CD4-positive, alpha-beta memory T cell (primary cell): ENCODE results near the gene ANKRD1. TPM values are rescaled to one million over a fixed set of nuclear protein-coding genes. Genes with fewer than 3 reads are reported as not detected.

Source experiments
- CTCF ChIA-PET: fragments of 350-600 bp; sonication (Branson Sonifier 250); formaldehyde crosslinking; loops from one replicate; lab custom pipeline; 2021; ENCODE audit warnings: inconsistent platforms; ENCODE audit not compliant: partially characterized antibody; lab: Charles Lee
- POLR2A ChIA-PET: fragments of 350-600 bp; sonication (Branson Sonifier 250); formaldehyde crosslinking; loops from one replicate; lab custom pipeline; 2021; ENCODE audit not compliant: partially characterized antibody; lab: Charles Lee
- DNase-seq, 5 donors: peaks; one replicate each; pipeline versions ENCODE4 v3.0.0 to v3.0.0-alpha.2; 2020 to 2022; ENCODE audit warnings: mixed read lengths in 1 of 5
- H3K27ac ChIP-seq: one replicate; pipeline ENCODE4 v1.7.0; 2013; ENCODE audit warnings: low read depth, low read length
- H3K27me3 ChIP-seq: 2 replicates; pipeline ENCODE4 v1.7.0; 2013; ENCODE audit warnings: mild to moderate bottlenecking, low read length, moderate library complexity; ENCODE audit not compliant: insufficient read depth
- H3K36me3 ChIP-seq: 2 replicates; pipeline ENCODE4 v1.7.0; 2013; ENCODE audit warnings: mild to moderate bottlenecking, low read length, moderate library complexity; ENCODE audit not compliant: insufficient read depth
- H3K4me1 ChIP-seq: 2 replicates; pipeline ENCODE4 v1.7.0; 2013; ENCODE audit warnings: mild to moderate bottlenecking, low read length, moderate library complexity; ENCODE audit not compliant: insufficient read depth
- H3K4me3 ChIP-seq, 2 donors: one replicate each; pipeline ENCODE4 v1.7.0; 2013; ENCODE audit warnings: low read length in 2 of 2, mild to moderate bottlenecking in 1 of 2
- H3K9me3 ChIP-seq, 2 donors: one replicate each; pipeline ENCODE4 v1.7.0; 2013; ENCODE audit warnings: low read length in 2 of 2, control low read depth in 1 of 2; ENCODE audit not compliant: control insufficient read depth in 1 of 2
- H3K27ac Mint-ChIP-seq, 7 donors: one replicate each; pipeline ENCODE4 v1.8.0; 2020 to 2021; ENCODE audit warnings: mixed read lengths in 7 of 7, mild to moderate bottlenecking in 6 of 7, inconsistent platforms in 3 of 7, moderate library complexity in 3 of 7
- H3K27me3 Mint-ChIP-seq, 2 donors: one replicate each; pipeline ENCODE4 v1.8.0; 2020 to 2021; ENCODE audit warnings: mixed read lengths in 2 of 2
- H3K36me3 Mint-ChIP-seq, 2 donors: one replicate each; pipeline ENCODE4 v1.8.0; 2020 to 2021; ENCODE audit warnings: mixed read lengths in 2 of 2, inconsistent platforms in 1 of 2, mild to moderate bottlenecking in 1 of 2
- H3K4me1 Mint-ChIP-seq, 4 donors: one replicate each; pipeline ENCODE4 v1.8.0; 2020 to 2021; ENCODE audit warnings: mixed read lengths in 4 of 4, mild to moderate bottlenecking in 1 of 4
- H3K4me3 Mint-ChIP-seq, 8 donors: one replicate each; pipeline ENCODE4 v1.8.0; 2020 to 2021; ENCODE audit warnings: mixed read lengths in 8 of 8, mild to moderate bottlenecking in 7 of 8, moderate library complexity in 6 of 8, inconsistent platforms in 3 of 8
- H3K9me3 Mint-ChIP-seq, 8 donors: one replicate each; pipeline ENCODE4 v1.8.0; 2020 to 2021; ENCODE audit warnings: mixed read lengths in 8 of 8, mild to moderate bottlenecking in 5 of 8, inconsistent platforms in 3 of 8, moderate library complexity in 1 of 8
- intact Hi-C: fragments of 100-400 bp; cut with micrococcal nuclease; formaldehyde crosslinking; loops from one replicate; pipeline ENCODE4 v1.15.1; 2023
- polyA plus RNA-seq, 2 donors: library from polyadenylated mRNA; unstranded; fragments of 300-500 nt; fragmentation: Illumina TruSeq; gene quantifications; one replicate each; pipeline ENCODE4 v1.2.3, GENCODE V29; 2021
- total RNA-seq, 2 experiments: library from RNA; stranded (reverse); gene quantifications; one replicate each; pipeline ENCODE4 v1.2.3, GENCODE V29; 2021

Gene ANKRD1
- total and polyA plus RNA-seq, 4 experiments from 2014 or later: not detected

- peaks cover 0 to 2% (median 0%) of the 10 kb centered on the region in 8 donors for H3K9me3 Mint-ChIP-seq
- no peaks in the 10 kb centered on the region for H3K36me3 Mint-ChIP-seq
These were observed 5.2 kb downstream of the ANKRD1 start for GRCh38 chr10:90915766-90916075.

GRCh38 chr10:90914992-90915765 is 5.7 kb downstream of the ANKRD1 start:
- peaks cover 0 to 4% (median 0%) of the 10 kb centered on the region in 8 donors for H3K9me3 Mint-ChIP-seq
- H3K27me3 ChIP-seq: no peaks in the 10 kb centered on the region
- POLR2A ChIA-PET: no interaction called here
- no peaks in the 10 kb centered on the region for H3K36me3 Mint-ChIP-seq
- no peak for DNase-seq
- intact Hi-C loops: no loop called here
- H3K9me3 ChIP-seq: no peaks in the 10 kb centered on the region
- CTCF ChIA-PET: interaction anchor here (5.5 kb wide), 1 partner anchor 335 kb away, joined by 46 read pairs; no protein-coding TSS in a partner anchor
- H3K4me1 Mint-ChIP-seq: peaks cover 0 to 4% (median 2%) of the 10 kb centered on the region in 4 donors
- H3K27ac Mint-ChIP-seq: no peak overlapping the region
- no peaks in the 10 kb centered on the region for H3K4me1 ChIP-seq
- H3K27me3 Mint-ChIP-seq: peaks cover 3 to 6% of the 10 kb centered on the region in 2 donors
- H3K4me3 ChIP-seq: no peak overlapping the region
- H3K27ac ChIP-seq: no peak overlapping the region
- no peak overlapping the region for H3K4me3 Mint-ChIP-seq
- no peaks in the 10 kb centered on the region for H3K36me3 ChIP-seq

More at GRCh38 chr10:90915766-90916075, 5.2 kb downstream of the ANKRD1 start:
- POLR2A ChIA-PET: no interaction called here
- no peaks in the 10 kb centered on the region for H3K36me3 ChIP-seq
- Mint-ChIP-seq H3K4me3 (no peak overlapping the region), H3K27me3 (peaks cover 6% of the 10 kb centered on the region in 2 donors), H3K4me1 (peaks cover 0 to 4% (median 2%) of the 10 kb centered on the region in 4 donors), H3K27ac (no peak overlapping the region)
- H3K4me1 ChIP-seq: no peaks in the 10 kb centered on the region
- H3K27me3 ChIP-seq: no peaks in the 10 kb centered on the region
- H3K27ac ChIP-seq: no peak overlapping the region
- intact Hi-C loops: no loop called here
- H3K9me3 ChIP-seq: no peaks in the 10 kb centered on the region
- H3K4me3 ChIP-seq: no peak overlapping the region
- CTCF ChIA-PET: no interaction called here
- no peak for DNase-seq

- ChIA-PET POLR2A (no interaction called here), CTCF (interaction anchor here (3.9 to 5.5 kb wide), 2 partner anchors 8 to 336 kb away, joined by 28 to 46 read pairs; partner anchors contain the start of gene ANKRD1)
- Histone ChIP-seq H3K27ac (no peak overlapping the region), H3K4me3 (no peak overlapping the region), H3K27me3 (no peaks in the 10 kb centered on the region), H3K9me3 (no peaks in the 10 kb centered on the region), H3K36me3 (no peaks in the 10 kb centered on the region), H3K4me1 (no peaks in the 10 kb centered on the region)
- no peak overlapping the region for H3K27ac Mint-ChIP-seq
- H3K4me3 Mint-ChIP-seq: no peak overlapping the region
- DNase-seq: no peak
- H3K36me3 Mint-ChIP-seq: peaks cover 0 to under 1% of the 10 kb centered on the region in 2 donors
- intact Hi-C loops: no loop called here
- H3K27me3 Mint-ChIP-seq: peaks cover 3 to 6% of the 10 kb centered on the region in 2 donors
- peaks cover 0 to 4% (median 2%) of the 10 kb centered on the region in 4 donors for H3K4me1 Mint-ChIP-seq
- H3K9me3 Mint-ChIP-seq: peaks cover 0 to 8% (median 0%) of the 10 kb centered on the region in 8 donors
These were observed 7.0 kb downstream of the ANKRD1 start for GRCh38 chr10:90913774-90914420.

- no peak for DNase-seq
- Mint-ChIP-seq H3K4me3 (no peak overlapping the region), H3K4me1 (peaks cover 0 to 4% (median 2%) of the 10 kb centered on the region in 4 donors), H3K36me3 (peaks cover 0 to 9% of the 10 kb centered on the region in 2 donors), H3K9me3 (peaks cover 0 to 8% (median 0%) of the 10 kb centered on the region in 8 donors), H3K27me3 (peaks cover 3 to 4% of the 10 kb centered on the region in 2 donors), H3K27ac (no peak overlapping the region)
- Histone ChIP-seq H3K27ac (no peak overlapping the region), H3K4me3 (no peak overlapping the region), H3K27me3 (no peaks in the 10 kb centered on the region), H3K4me1 (no peaks in the 10 kb centered on the region), H3K9me3 (no peaks in the 10 kb centered on the region), H3K36me3 (no peaks in the 10 kb centered on the region)
- CTCF ChIA-PET: interaction anchor here (0.7 to 5.5 kb wide), 8 partner anchors 9 to 1359 kb away, joined by 3 to 46 read pairs (median 4); partner anchors contain the start of gene ANKRD1
- POLR2A ChIA-PET: no interaction called here
- intact Hi-C loops: no loop called here
These were observed 7.9 kb downstream of the ANKRD1 start for GRCh38 chr10:90912854-90913479.

GRCh38 chr10:90912174-90912573 is 8.7 kb downstream of the ANKRD1 start:
- Mint-ChIP-seq H3K27me3 (peaks cover 1 to 4% of the 10 kb centered on the region in 2 donors), H3K9me3 (peaks cover 0 to 8% (median 0%) of the 10 kb centered on the region in 8 donors)
- CTCF ChIA-PET: interaction anchor here (0.7 to 5.5 kb wide), 22 partner anchors 7 to 1358 kb away, joined by 3 to 46 read pairs (median 4); partner anchors contain the start of gene ANKRD1

GRCh38 chr10:90911133-90912051 is 9.5 kb downstream of the ANKRD1 start:
- Mint-ChIP-seq H3K27me3 (peaks cover 1 to 2% of the 10 kb centered on the region in 2 donors), H3K36me3 (peaks cover 11 to 17% of the 10 kb centered on the region in 2 donors), H3K27ac (peak overlapping the region in 1 of 7 donors; percentile 60), H3K4me3 (no peak overlapping the region), H3K9me3 (peaks cover 0 to 8% (median 0%) of the 10 kb centered on the region in 8 donors), H3K4me1 (peaks cover 0 to 4% (median 2%) of the 10 kb centered on the region in 4 donors)
- H3K4me1 ChIP-seq: no peaks in the 10 kb centered on the region
- DNase-seq: peak; percentile 41 to 53 (median 52)
- ChIA-PET CTCF (interaction anchor here (0.8 to 5.5 kb wide), 21 partner anchors 8 to 1001 kb away, joined by 3 to 46 read pairs (median 4); partner anchors contain the start of gene ANKRD1), POLR2A (interaction anchor here (1.3 kb wide), 1 partner anchor 339 kb away, joined by 6 read pairs; no protein-coding TSS in a partner anchor)
- intact Hi-C loops: loop anchor here (1.0 kb wide), 1 partner anchor 340 kb away; no protein-coding TSS in a partner anchor
- H3K27me3 ChIP-seq: no peaks in the 10 kb centered on the region
- H3K27ac ChIP-seq: no peak overlapping the region
- no peak overlapping the region for H3K4me3 ChIP-seq
- H3K9me3 ChIP-seq: no peaks in the 10 kb centered on the region
- H3K36me3 ChIP-seq: no peaks in the 10 kb centered on the region

More at GRCh38 chr10:90912174-90912573, 8.7 kb downstream of the ANKRD1 start:
- Histone ChIP-seq H3K4me1 (no peaks in the 10 kb centered on the region), H3K4me3 (no peak overlapping the region), H3K27ac (no peak overlapping the region), H3K27me3 (no peaks in the 10 kb centered on the region), H3K9me3 (no peaks in the 10 kb centered on the region), H3K36me3 (no peaks in the 10 kb centered on the region)
- Mint-ChIP-seq H3K4me1 (peaks cover 0 to 4% (median 2%) of the 10 kb centered on the region in 4 donors), H3K36me3 (peaks cover 5 to 9% of the 10 kb centered on the region in 2 donors), H3K27ac (peak overlapping the region in 1 of 7 donors; percentile 61), H3K4me3 (no peak overlapping the region)
- DNase-seq: no peak
- POLR2A ChIA-PET: interaction anchor here (1.3 kb wide), 1 partner anchor 339 kb away, joined by 6 read pairs; no protein-coding TSS in a partner anchor
- intact Hi-C loops: no loop called here
